ENCODE measurements around the gene TIMM17B.
A peak's percentile ranks its signal among the peaks of the same experiment; 100 is the strongest.
"Not testable (repeated sequence)": the region's sequence is repeated elsewhere in the genome, so short reads cannot be mapped to it uniquely, and the experiment has no call there.

Gene TIMM17B

DNA sequence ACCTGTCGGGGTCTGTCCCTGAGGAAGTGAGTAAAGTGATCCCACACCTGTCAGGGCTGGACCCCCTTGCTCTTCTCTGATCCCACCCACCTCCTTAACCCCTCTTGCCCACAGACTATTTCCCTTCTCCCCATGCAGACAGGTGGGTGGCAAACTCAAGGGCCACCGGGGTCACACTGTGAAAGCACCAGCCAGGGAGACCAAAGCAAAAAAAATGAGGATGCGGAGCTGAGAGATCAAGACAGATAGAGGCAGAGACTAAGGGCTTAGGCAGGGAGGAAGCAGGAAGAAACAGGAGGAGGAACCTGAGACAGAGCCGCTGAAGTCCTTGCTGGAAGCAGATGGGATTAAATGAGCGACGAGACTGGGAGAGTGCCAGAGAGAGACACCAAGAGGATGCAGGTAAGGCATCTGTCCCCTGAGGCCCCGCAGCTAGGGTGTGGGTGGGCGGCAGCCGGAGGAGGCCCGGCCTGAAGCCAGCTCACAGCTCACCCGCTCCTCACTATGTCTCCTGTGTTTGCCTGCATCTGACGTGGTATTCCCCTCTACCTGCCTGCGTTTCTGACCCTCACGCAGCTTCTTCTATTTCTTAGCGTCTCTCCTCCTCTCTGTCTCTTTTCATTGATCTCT, 7.2 kb downstream of the TIMM17B start:
- DNase-seq (ENCODE audit: low read depth) = no peak
- TF ChIP-seq, protein P1, sequence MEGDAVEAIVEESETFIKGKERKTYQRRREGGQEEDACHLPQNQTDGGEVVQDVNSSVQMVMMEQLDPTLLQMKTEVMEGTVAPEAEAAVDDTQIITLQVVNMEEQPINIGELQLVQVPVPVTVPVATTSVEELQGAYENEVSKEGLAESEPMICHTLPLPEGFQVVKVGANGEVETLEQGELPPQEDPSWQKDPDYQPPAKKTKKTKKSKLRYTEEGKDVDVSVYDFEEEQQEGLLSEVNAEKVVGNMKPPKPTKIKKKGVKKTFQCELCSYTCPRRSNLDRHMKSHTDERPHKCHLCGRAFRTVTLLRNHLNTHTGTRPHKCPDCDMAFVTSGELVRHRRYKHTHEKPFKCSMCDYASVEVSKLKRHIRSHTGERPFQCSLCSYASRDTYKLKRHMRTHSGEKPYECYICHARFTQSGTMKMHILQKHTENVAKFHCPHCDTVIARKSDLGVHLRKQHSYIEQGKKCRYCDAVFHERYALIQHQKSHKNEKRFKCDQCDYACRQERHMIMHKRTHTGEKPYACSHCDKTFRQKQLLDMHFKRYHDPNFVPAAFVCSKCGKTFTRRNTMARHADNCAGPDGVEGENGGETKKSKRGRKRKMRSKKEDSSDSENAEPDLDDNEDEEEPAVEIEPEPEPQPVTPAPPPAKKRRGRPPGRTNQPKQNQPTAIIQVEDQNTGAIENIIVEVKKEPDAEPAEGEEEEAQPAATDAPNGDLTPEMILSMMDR (IDR thresholded peaks at IDR 0.05; ENCODE audit: low read depth, low read length, missing control alignments) = no peak
- H3K4me3 ChIP-seq (ENCODE audit: low read depth, low read length) = peak overlapping the region; percentile 52

GRCh38 chrX:48886586-48886985, 11.0 kb downstream of the TIMM17B start:
- not testable (repeated sequence) for H3K4me3 ChIP-seq (ENCODE audit: low read depth, low read length); DNase-seq (ENCODE audit: low read depth)

DNA sequence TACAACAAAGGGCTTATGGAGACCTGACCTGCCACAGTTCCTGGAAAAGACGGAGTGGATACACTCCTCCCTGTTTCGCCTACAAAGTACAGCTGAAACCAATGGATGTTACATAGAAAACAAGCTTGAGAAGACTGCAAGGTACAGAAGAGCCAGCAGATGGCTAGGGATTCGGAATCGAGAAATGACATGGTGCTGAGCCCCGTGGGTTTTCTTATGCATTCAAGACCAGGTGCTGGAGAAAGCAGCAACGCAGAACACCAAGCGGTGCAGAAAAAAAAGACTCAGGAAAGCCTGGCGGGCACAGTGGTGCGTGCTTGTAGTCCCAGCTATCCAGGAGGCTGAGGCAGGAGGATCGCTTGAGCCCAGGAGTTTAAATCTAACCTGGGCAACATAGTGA, 13.8 kb downstream of the TIMM17B start:
- TF ChIP-seq, protein P1 (IDR thresholded peaks at IDR 0.05; ENCODE audit: low read depth, low read length, missing control alignments) = no peak
- DNase-seq (ENCODE audit: low read depth) = no peak
- H3K4me3 ChIP-seq (ENCODE audit: low read depth, low read length) = no peak overlapping the region

GRCh38 chrX:48876944-48877343, 20.6 kb downstream of the TIMM17B start:
- not testable (repeated sequence) for DNase-seq (ENCODE audit: low read depth); H3K4me3 ChIP-seq (ENCODE audit: low read depth, low read length)

DNA sequence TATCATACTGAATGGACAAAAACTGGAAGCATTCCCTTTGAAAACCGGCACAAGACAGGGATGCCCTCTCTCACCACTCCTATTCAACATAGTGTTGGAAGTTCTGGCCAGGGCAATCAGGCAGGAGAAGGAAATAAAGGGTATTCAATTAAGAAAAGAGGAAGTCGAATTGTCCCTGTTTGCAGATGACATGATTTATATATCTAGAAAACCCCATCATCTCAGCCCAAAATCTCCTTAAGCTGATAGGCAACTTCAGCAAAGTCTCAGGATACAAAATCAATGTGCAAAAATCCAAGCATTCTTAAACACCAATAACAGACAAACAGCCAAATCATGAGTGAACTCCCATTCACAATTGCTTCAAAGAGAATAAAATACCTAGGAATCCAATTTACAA, 25.6 kb downstream of the TIMM17B start:
- DNase-seq (ENCODE audit: low read depth); H3K4me3 ChIP-seq (ENCODE audit: low read depth, low read length): not testable (repeated sequence)

- no peak overlapping the region for H3K4me3 ChIP-seq (ENCODE audit: low read depth, low read length)
- TF ChIP-seq, protein P1 (IDR thresholded peaks at IDR 0.05; ENCODE audit: low read depth, low read length, missing control alignments) = no peak
- no peak for DNase-seq (ENCODE audit: low read depth)
These were observed 33.4 kb downstream of the TIMM17B start for GRCh38 chrX:48864210-48864609.

DNA sequence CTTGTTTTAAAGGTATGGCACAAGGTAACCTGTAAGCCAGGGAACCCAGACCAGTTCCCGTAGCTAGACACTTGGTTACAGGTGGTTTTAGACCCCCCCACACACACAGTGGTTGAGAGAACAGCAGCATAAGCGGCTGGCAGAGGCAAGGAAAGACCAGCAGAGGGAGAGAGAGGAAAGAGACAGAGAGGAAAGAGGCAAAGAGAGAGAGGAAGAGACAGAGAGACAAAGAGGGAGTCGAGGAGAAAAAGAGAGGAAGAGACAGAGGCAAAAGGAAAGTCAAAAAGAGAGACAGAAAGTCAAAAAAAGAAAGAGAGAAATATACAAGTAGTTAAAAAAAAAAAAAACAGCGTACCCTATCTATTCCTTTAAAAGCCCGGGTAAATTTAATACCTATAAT, 42.7 kb downstream of the TIMM17B start:
- TF ChIP-seq, protein P1 (IDR thresholded peaks at IDR 0.05; ENCODE audit: low read depth, low read length, missing control alignments) = peak; percentile 10
- no peak for DNase-seq (ENCODE audit: low read depth)
- no peak overlapping the region for H3K4me3 ChIP-seq (ENCODE audit: low read depth, low read length)

DNA sequence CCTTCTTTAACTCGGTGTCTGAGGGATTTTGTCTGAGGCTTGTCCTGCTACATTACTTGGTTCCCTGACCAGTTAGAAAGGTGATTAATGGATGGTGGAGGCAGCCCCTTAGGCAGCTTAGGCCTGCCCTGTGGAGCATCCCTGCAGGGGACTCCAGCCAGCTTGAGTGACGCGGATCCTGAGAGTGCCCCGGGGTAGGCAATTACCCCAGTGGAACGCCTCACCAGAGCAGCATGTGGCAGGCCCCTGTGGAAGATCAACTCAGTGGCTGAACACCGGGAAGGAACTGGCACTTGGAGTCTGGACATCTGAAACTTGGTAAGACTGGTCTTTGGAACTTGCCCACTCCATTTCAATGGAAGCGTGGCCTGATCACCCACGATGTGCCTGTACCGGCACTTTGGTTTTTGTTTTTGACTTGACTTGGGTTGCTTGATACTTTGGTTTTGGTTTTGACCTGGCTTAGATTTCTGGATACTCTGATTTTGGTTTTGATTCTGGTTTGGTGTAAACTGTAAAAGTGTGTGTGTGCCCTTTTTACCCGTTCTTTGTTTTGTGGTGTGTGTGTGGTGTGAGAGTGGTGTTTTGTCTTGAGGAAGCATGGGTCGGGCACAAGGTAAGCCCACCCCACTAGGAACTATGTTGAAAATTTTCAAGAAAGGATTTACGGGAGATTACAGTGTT, 43.3 kb downstream of the TIMM17B start:
- not testable (repeated sequence) for H3K4me3 ChIP-seq (ENCODE audit: low read depth, low read length); DNase-seq (ENCODE audit: low read depth)

GRCh38 chrX:48853494-48853893, 44.1 kb downstream of the TIMM17B start:
- DNase-seq (ENCODE audit: low read depth); H3K4me3 ChIP-seq (ENCODE audit: low read depth, low read length): not testable (repeated sequence)

GRCh38 chrX:48852857-48853256, 44.7 kb downstream of the TIMM17B start:
- no peak overlapping the region for H3K4me3 ChIP-seq (ENCODE audit: low read depth, low read length)
- TF ChIP-seq, protein P1 (IDR thresholded peaks at IDR 0.05; ENCODE audit: low read depth, low read length, missing control alignments) = no peak
- DNase-seq (ENCODE audit: low read depth) = no peak

Data from GM12864 (cell line).